Calu3 (cell line): Measurements from ENCODE around the gene GPR183. TPM values are rescaled to one million over a fixed set of nuclear protein-coding genes. Genes with fewer than 3 reads are reported as not detected.

Source experiments
- BruUV-seq: library from RNA; stranded (reverse); fragments of 400-500 nt; replicated peaks from 2 replicates; lab custom pipeline; 2021; lab: Mats Ljungman, UMichigan
- CTCF ChIA-PET: fragments of 300-600 bp; sonication (Branson Sonifier 250); formaldehyde crosslinking; loops from one replicate; lab custom pipeline; 2022; ENCODE audit warnings: antibody characterized with exemption; lab: Charles Lee
- DNase-seq: peaks from one replicate; pipeline ENCODE4 v3.0.0; 2022
- H3K27ac Mint-ChIP-seq: one replicate; pipeline ENCODE4 v1.8.0; 2022; ENCODE audit warnings: mixed read lengths; ENCODE audit not compliant: unreplicated experiment
- H3K27me3 Mint-ChIP-seq: one replicate; pipeline ENCODE4 v1.8.0; 2022; ENCODE audit warnings: mixed read lengths; ENCODE audit not compliant: unreplicated experiment
- H3K36me3 Mint-ChIP-seq: one replicate; pipeline ENCODE4 v1.8.0; 2022; ENCODE audit warnings: mild to moderate bottlenecking, moderate library complexity, mixed read lengths; ENCODE audit not compliant: insufficient read depth, unreplicated experiment
- H3K4me1 Mint-ChIP-seq: one replicate; pipeline ENCODE4 v1.8.0; 2022; ENCODE audit warnings: mild to moderate bottlenecking, low read depth, mixed read lengths; ENCODE audit not compliant: unreplicated experiment
- H3K4me3 Mint-ChIP-seq: one replicate; pipeline ENCODE4 v1.8.0; 2022; ENCODE audit warnings: mild to moderate bottlenecking, low read depth, moderate library complexity, mixed read lengths; ENCODE audit not compliant: unreplicated experiment
- H3K9me3 Mint-ChIP-seq: one replicate; pipeline ENCODE4 v1.8.0; 2022; ENCODE audit warnings: low read depth, mixed read lengths; ENCODE audit not compliant: unreplicated experiment
- CTCF ChIP-seq: fragments of 200-600 bp; IDR thresholded peaks from one replicate; pipeline ENCODE4 v1.8.0; 2022; ENCODE audit warnings: antibody characterized with exemption; ENCODE audit not compliant: unreplicated experiment
- intact Hi-C: fragments of 100-400 bp; cut with micrococcal nuclease; formaldehyde crosslinking; loops from one replicate; pipeline ENCODE4 v1.10.0; 2022; ENCODE audit not compliant: unreplicated experiment
- total RNA-seq: library from RNA; stranded (reverse); gene quantifications from 2 replicates; pipeline ENCODE4 v1.2.3, GENCODE V29; 2022

Gene GPR183
- total RNA-seq, 1 experiment from 2014 or later, result not detected

- DNase-seq, result no peak
- CTCF ChIA-PET, result no interaction called here
- no peaks in the 10 kb centered on the region for H3K4me1 Mint-ChIP-seq
- H3K36me3 Mint-ChIP-seq, result no peaks in the 10 kb centered on the region
- H3K4me3 Mint-ChIP-seq, result no peak overlapping the region
- no peaks in the 10 kb centered on the region for H3K9me3 Mint-ChIP-seq
- intact Hi-C loops, result no loop called here
- no peak for TF ChIP-seq CTCF
- H3K27me3 Mint-ChIP-seq, result no peaks in the 10 kb centered on the region
- H3K27ac Mint-ChIP-seq, result no peak overlapping the region
- BruUV-seq, result no TSS peak
Observed at GRCh38 chr13:99289271-99289670, 17.9 kb downstream of the GPR183 start.

GRCh38 chr13:99288089-99288488 lies 19.1 kb downstream of the GPR183 start:
- DNase-seq, result no peak
- no TSS peak for BruUV-seq
- Mint-ChIP-seq H3K4me3 (no peak overlapping the region), H3K9me3 (no peaks in the 10 kb centered on the region), H3K36me3 (no peaks in the 10 kb centered on the region), H3K27me3 (no peaks in the 10 kb centered on the region), H3K4me1 (no peaks in the 10 kb centered on the region), H3K27ac (no peak overlapping the region)
- intact Hi-C loops, result no loop called here
- TF ChIP-seq CTCF, result no peak
- CTCF ChIA-PET, result no interaction called here

- no peaks in the 10 kb centered on the region for H3K36me3 Mint-ChIP-seq
- no peak for TF ChIP-seq CTCF
- CTCF ChIA-PET, result no interaction called here
- no peaks in the 10 kb centered on the region for H3K4me1 Mint-ChIP-seq
- no peaks in the 10 kb centered on the region for H3K27me3 Mint-ChIP-seq
- intact Hi-C loops, result no loop called here
- H3K4me3 Mint-ChIP-seq, result no peak overlapping the region
- no peak for DNase-seq
- H3K27ac Mint-ChIP-seq, result no peak overlapping the region
- no TSS peak for BruUV-seq
- H3K9me3 Mint-ChIP-seq, result no peaks in the 10 kb centered on the region
Observed at GRCh38 chr13:99287551-99287950, 19.6 kb downstream of the GPR183 start.

- H3K9me3 Mint-ChIP-seq, result no peaks in the 10 kb centered on the region
- H3K27ac Mint-ChIP-seq, result no peak overlapping the region
- H3K27me3 Mint-ChIP-seq, result no peaks in the 10 kb centered on the region
- no TSS peak for BruUV-seq
- H3K4me1 Mint-ChIP-seq, result no peaks in the 10 kb centered on the region
- no peak for TF ChIP-seq CTCF
- DNase-seq, result no peak
- no peak overlapping the region for H3K4me3 Mint-ChIP-seq
- intact Hi-C loops, result no loop called here
- CTCF ChIA-PET, result interaction anchor here (0.5 kb wide), 1 partner anchor 109 kb away, joined by 5 read pairs; no protein-coding TSS in a partner anchor
- no peaks in the 10 kb centered on the region for H3K36me3 Mint-ChIP-seq
Observed at GRCh38 chr13:99285432-99286182, 21.6 kb downstream of the GPR183 start.
